Motor neuron (in vitro differentiated cells): Measurements from ENCODE around the gene VTI1A. TPM values are rescaled to one million over a fixed set of nuclear protein-coding genes. Genes with fewer than 3 reads are reported as not detected.
"Not testable (repeated sequence)": the region's sequence is repeated elsewhere in the genome, so short reads cannot be mapped to it uniquely, and the experiment has no call there.

Experiments used
- ATAC-seq, 8 experiments: fragments of 200-7000 bp; cut with Tn5 transposase; replicated peaks in 6 of 8; 2 replicates each; pipeline ENCODE4 v1.8.0; 2021; ENCODE audit warnings: mild to moderate bottlenecking in 8 of 8, moderate library complexity in 8 of 8
- H3K27ac ChIP-seq, 2 donors: fragments of 250-450 bp; sonication (Bioruptor Pico); 2 replicates each; pipeline ENCODE4 v1.9.0; 2021; ENCODE audit warnings: antibody characterized with exemption in 2 of 2, mild to moderate bottlenecking in 2 of 2, moderate library complexity in 1 of 2
- H3K4me1 ChIP-seq, 2 donors: fragments of 250-450 bp; sonication (Bioruptor Pico); replicated peaks in 1 of 2; 2 replicates each; pipeline ENCODE4 v1.6.1; 2021; ENCODE audit warnings: antibody characterized with exemption in 2 of 2, mild to moderate bottlenecking in 2 of 2, moderate library complexity in 1 of 2
- H3K4me3 ChIP-seq, 5 donors: fragments of 250-450 bp; sonication (Bioruptor Pico); 2 replicates each; pipeline ENCODE4 v1.9.0; 2021; ENCODE audit warnings: antibody characterized with exemption in 5 of 5, mild to moderate bottlenecking in 5 of 5, moderate library complexity in 4 of 5
- WGBS, 10 experiments: fragments of 450-650 bp; shearing (Covaris generic); methylation state at CpG; one replicate each; pipeline ENCODE4 v1.0.0; 2022; 5-methylcytosine and 5-hydroxymethylcytosine counted together
- in situ Hi-C, 9 experiments: fragments of 400-800 bp; cut with MboI; loops; one replicate each; pipeline ENCODE4 v1.15.0; 2021; ENCODE audit warnings: low sequenced_read_pairs in 9 of 9, low pct_unique_long_range_greater_than_20kb in 2 of 9; ENCODE audit not compliant: unreplicated experiment in 9 of 9
- total RNA-seq, 8 experiments: library from RNA; unstranded; fragments of 300-600 nt; gene quantifications; 2 replicates each; pipeline versions ENCODE4 v1.2.3 to v1.2.4, GENCODE V29; 2022

VTI1A gene
- total RNA-seq, 8 experiments from 2014 or later: 29.8 to 55.3 (median 42.6) TPM

DNA sequence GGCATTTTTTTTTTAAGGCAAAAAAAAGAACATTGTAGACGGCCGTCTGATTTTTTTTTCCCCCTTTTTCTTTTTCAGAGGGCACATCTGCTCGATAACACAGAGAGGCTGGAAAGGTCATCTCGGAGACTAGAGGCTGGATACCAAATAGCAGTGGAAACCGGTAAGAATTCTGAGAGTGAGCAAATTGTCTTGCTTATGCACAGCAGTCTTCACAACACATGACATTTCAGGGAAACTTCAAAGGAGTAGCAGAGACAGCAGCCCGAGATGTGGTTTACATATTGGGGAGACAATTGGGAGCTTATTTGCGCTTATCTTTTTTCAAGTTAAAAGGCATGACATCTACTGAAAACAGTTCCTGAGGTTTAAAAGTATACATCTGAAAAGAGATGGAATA lies 91.2 kb downstream of the VTI1A start:
- H3K27ac ChIP-seq: no peak overlapping the region
- no peak for ATAC-seq
- H3K4me3 ChIP-seq: no peak overlapping the region
- 56 to 100% (median 76%) methylated on average over 3 to 7 of the region's 7 CpGs for WGBS, 10 experiments
- in situ Hi-C loops: no loop called here
- peaks cover 5 to 8% of the 10 kb centered on the region in 2 donors for H3K4me1 ChIP-seq

DNA sequence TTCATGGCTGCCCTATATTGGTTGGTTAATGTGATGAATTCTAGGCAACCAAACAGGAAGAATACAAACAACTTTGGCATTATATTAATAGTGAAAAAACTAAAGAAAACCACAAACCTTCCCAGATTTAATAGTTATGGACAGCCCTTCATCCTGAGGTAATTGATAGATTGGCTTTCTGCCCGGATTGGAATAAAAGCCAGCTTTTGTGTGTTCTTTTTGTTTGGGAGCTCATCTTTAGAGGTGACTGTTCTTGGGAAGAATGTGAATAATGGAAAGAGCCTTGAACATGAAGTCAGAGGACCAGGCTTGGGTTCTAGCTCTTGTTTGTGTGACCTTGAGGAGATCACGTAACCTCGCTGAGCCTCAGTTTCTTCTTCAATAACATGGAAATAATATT lies 92.3 kb downstream of the VTI1A start:
- Histone ChIP-seq H3K4me3 (no peak overlapping the region), H3K4me1 (peaks cover 5 to 6% of the 10 kb centered on the region in 2 donors), H3K27ac (no peak overlapping the region)
- 76 to 100% (median 95%) methylated on average over 2 to 3 of the region's 3 CpGs; no CpG with 5 or more reads in 3 of the 10 experiments for WGBS, 10 experiments
- in situ Hi-C loops: no loop called here
- ATAC-seq: no peak

DNA sequence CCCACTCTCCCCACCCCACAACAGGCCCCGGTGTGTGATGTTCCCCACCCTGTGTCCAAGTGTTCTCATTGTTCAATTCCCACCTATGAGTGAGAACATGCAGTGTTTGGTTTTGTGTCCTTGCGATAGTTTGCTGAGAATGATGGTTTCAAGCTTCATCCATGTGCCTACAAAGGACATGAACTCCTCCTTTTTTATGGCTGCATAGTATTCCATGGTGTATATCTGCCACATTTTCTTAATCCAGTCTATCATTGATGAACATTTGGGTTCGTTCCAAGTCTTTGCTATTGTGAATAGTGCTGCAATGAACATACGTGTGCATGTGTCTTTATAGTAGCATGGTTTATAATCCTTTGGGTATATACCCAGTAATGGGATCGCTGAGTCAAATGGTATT lies 95.8 kb downstream of the VTI1A start:
- H3K4me3 ChIP-seq, H3K27ac ChIP-seq, in situ Hi-C loops, ATAC-seq, H3K4me1 ChIP-seq: not testable (repeated sequence)
- WGBS, 10 experiments: 100% methylated on average over 1 of the region's 5 CpGs; no CpG with 5 or more reads in 8 of the 10 experiments

DNA sequence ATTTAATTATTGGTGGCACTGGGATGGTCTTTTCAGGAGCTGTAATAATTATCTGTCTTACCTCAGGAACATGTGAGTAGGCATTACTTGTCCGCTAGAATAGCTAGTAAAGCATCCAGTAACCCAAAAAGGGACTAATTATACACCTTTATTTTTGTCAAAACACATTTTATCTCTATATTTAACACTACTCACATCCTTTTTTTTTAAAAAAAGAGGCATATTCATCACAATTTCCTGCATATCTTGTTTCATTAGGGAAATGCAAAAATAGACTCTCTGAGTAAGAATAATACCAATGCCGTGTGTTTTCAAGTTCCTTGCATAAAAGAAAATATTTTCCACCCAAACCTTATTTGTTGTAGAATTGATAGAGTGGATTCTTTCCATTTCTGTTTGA lies 99.5 kb downstream of the VTI1A start:
- ATAC-seq: peak in 2 of 8 experiments; percentile 58 to 66
- in situ Hi-C loops: no loop called here
- no peaks in the 10 kb centered on the region for H3K4me1 ChIP-seq
- no peak overlapping the region for H3K4me3 ChIP-seq
- H3K27ac ChIP-seq: no peak overlapping the region
- 0 to 100% (median 94%) methylated on average over 1 to 2 of the region's 2 CpGs for WGBS, 10 experiments

DNA sequence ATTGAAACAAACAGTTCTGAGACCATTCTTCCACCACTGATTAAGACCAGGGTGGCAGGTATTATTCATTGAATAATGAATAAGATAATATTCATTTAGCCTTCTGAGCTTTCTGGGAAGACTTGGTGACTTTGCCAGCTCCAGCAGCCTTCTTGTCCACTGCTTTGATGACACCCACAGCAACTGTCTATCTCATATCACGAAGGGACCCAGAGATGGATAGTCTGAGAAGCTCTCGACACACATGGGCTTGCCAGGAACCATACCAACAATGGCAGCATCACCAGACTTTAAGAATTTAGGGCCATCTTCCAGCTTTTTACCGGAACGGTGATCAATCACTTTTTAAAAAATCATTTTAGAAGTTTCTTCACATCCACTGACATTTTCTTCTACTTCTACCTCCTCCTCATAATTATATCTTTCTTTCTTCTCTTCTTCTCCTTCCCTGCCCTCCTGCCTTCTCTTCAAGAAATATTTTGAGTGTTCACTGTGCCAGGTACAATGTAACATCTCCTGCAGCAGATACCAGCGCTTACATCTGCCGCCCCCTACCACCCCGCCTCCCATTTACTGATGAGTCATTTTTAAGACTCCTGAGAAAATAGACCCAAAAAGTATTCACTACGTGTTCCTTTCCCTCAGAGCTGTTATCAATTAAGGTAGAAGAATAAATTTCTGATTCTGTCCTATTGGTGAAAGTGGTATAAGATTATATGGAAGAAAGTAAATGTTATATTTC lies 101.7 kb downstream of the VTI1A start:
- WGBS, 10 experiments: 87 to 100% (median 92%) methylated on average over 4 to 8 of the region's 8 CpGs
- Histone ChIP-seq H3K4me1 (no peaks in the 10 kb centered on the region), H3K27ac (no peak overlapping the region), H3K4me3 (no peak overlapping the region)
- in situ Hi-C loops: no loop called here
- ATAC-seq: no peak

DNA sequence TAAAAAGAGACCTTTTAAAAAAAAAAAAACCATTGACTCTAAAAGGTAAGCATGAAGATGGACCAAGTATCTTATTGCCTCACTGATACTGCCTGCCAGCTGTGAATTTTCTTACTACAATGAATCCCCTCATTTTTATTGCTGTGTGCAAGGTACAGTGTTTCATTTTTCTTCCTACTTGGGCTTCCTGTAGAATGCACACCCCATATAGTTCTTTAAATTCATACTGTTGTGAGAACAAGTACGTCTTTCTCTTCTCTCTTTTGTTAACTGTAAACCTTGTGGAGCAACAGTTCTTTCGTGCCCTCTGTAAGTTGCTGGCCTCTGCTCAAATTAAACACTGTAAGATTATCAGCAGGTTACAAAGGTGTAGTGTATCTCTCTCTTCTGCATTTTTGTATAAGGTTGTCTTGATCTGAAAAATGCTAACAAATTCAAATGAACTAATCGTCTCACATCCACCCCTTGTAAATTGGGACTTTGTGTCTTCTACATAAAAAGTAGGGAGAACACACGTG lies 105.6 kb downstream of the VTI1A start:
- H3K4me3 ChIP-seq: no peak overlapping the region
- no peak overlapping the region for H3K27ac ChIP-seq
- 53 to 100% (median 95%) methylated on average over 2 to 4 of the region's 4 CpGs; no CpG with 5 or more reads in 1 of the 10 experiments for WGBS, 10 experiments
- no peaks in the 10 kb centered on the region for H3K4me1 ChIP-seq
- in situ Hi-C loops: loop anchor here in 2 of 9 experiments (25.0 kb wide), 2 partner anchors 560 to 835 kb away; no protein-coding TSS in a partner anchor
- ATAC-seq: no peak

DNA sequence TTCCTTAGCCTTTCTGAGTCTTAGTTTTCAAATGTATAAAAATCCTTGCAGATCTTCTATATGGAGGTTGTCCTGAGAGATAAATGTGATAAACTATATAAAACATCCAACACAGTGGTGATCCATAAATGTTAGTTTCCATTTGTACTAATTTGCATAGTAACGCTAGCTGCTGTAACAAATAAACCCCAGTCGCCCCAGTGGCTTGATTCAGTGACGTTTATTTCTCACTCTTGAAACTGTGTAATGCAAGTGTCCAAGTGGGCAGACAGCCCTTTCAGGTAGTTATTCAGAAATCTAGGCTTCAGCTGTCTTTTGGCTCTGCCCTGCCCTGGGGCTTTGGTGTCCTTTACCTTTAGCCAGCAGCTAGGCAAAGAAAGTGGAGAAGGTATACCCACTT lies 106.3 kb downstream of the VTI1A start:
- Histone ChIP-seq H3K4me1 (no peaks in the 10 kb centered on the region), H3K4me3 (no peak overlapping the region), H3K27ac (no peak overlapping the region)
- WGBS, 10 experiments: 60 to 100% (median 95%) methylated on average over 1 to 3 of the region's 3 CpGs; no CpG with 5 or more reads in 3 of the 10 experiments
- in situ Hi-C loops: loop anchor here in 2 of 9 experiments (25.0 kb wide), 2 partner anchors 559 to 834 kb away; no protein-coding TSS in a partner anchor
- no peak for ATAC-seq

DNA sequence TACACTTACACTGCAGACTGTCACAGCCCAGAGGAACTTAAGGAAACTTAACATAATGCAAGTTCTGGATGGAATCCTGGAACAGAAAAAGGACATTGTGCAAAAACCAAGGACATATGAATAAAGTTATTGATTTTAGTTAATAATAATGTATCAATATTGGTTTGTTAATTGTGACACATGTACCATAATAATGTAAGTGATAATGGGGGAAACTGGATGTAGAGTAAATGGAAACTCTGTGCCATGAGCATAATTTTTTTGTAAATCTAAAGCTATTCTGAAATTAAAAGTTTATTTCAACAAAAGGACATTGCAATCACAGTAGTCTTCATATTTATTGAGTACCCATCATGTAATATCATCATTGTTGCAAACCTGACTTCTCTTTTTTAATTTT lies 107.2 kb downstream of the VTI1A start:
- no peak for ATAC-seq
- in situ Hi-C loops: loop anchor here in 2 of 9 experiments (25.0 kb wide), 2 partner anchors 558 to 833 kb away; no protein-coding TSS in a partner anchor
- Histone ChIP-seq H3K27ac (no peak overlapping the region), H3K4me3 (no peak overlapping the region), H3K4me1 (no peaks in the 10 kb centered on the region)

DNA sequence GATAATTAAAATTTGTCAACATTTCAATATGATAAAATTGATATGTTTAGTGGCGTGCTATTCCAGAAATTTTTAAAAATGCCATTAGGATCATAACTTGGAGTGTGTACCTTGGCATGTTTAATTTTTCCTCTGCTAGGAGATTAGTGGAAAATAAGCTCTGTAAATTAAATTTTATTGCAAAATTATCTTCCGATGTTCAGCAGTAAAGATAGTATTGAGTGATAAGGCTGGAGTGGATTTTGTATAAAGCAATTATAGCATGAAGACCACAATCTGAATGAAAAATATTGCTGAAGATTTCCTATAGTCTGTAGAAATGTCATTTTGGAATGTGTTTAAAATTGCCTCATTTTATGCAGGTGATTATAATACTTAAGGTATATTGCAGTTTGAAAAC lies 110.2 kb downstream of the VTI1A start:
- 80 to 100% (median 95%) methylated on average over 1 to 2 of the region's 2 CpGs; no CpG with 5 or more reads in 1 of the 10 experiments for WGBS, 10 experiments
- ATAC-seq: no peak
- in situ Hi-C loops: loop anchor here in 2 of 9 experiments (25.0 kb wide), 2 partner anchors 555 to 830 kb away; no protein-coding TSS in a partner anchor

DNA sequence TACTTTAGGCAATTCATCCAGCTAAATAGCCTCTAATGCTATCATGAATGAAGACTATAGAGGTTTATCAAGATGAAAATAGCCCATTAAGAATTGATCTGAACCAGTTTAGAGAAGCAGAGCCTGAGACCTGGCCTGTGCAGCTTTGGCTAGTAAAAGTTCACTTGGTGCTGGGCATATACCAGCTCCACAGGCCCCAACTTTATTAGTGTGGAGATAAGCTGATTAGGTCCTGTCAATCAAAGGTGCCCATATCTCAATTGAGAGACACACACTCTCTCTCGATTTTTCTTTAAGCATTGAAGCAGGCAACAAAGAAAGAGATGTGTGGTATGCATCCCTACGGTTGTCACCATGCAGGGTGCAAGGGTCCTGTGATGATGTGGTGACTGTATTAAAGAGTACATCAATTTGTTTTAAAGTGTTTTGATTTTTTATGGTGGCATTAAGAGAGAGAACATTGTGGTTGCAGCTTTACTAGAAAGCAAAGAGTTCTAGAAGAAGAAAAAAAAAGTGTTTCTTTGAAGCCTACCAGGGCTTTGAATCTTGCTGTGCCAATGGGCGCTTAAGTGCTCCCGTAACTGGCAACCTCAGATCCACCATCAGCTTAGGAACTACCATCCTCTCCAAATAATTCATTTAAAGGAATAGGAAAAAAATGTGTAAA lies 111.6 kb downstream of the VTI1A start:
- Histone ChIP-seq H3K4me1 (peaks cover 5 to 9% of the 10 kb centered on the region in 2 donors), H3K27ac (no peak overlapping the region), H3K4me3 (no peak overlapping the region)
- 83 to 100% (median 100%) methylated on average over 2 to 3 of the region's 4 CpGs; no CpG with 5 or more reads in 1 of the 10 experiments for whole genome bisulfite sequencing, 10 experiments
- peak in 2 of 8 experiments; percentile 13 to 61 for ATAC-seq
- in situ Hi-C loops: loop anchor here in 2 of 9 experiments (25.0 kb wide), 2 partner anchors 554 to 829 kb away; no protein-coding TSS in a partner anchor

More for the DNA sequence above, 110.2 kb downstream of the VTI1A start:
- Histone ChIP-seq H3K27ac (no peak overlapping the region), H3K4me3 (no peak overlapping the region), H3K4me1 (no peaks in the 10 kb centered on the region)

DNA sequence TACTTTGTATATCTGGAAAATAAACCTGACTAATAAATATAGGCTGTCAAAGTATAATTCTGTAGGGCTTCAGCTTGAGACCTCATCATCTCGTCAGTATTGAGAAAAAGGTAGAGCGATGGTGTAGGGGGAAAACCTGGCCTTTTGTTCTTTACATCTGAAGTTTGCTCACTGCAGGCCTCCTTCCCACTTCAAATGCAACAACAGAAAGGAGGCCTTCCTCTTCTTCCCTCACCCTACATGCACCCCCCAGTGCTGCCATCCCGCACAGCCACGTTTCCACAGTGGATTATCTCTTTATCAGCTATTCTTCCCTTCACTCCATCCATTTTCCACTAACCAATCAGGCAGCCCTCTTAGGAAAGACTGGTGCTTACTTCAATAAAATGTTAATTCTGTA lies 112.3 kb downstream of the VTI1A start:
- ATAC-seq: no peak
- in situ Hi-C loops: loop anchor here in 2 of 9 experiments (25.0 kb wide), 2 partner anchors 553 to 828 kb away; no protein-coding TSS in a partner anchor

DNA sequence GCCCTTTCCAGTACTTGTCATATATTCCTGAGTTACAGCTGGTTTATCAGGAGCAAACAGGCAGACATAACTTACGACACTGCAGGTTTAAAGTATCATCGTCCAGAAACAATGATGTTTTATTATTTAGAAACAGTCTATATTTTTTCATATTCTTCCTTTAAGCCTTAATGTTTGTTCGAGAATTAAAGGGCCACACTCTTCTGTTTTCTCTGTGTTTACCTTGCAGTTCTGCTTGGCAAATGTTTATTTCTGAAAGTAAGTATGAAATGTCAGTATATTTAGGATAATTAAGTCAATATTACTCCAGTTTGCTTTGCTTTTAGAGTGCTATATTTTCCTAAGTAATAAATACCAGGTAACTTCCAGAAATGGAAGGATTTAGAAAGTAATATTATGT lies 115.1 kb downstream of the VTI1A start:
- no peak for ATAC-seq
- in situ Hi-C loops: loop anchor here in 2 of 9 experiments (25.0 kb wide), 2 partner anchors 550 to 825 kb away; no protein-coding TSS in a partner anchor
- Histone ChIP-seq H3K4me3 (no peak overlapping the region), H3K4me1 (peaks cover 5 to 9% of the 10 kb centered on the region in 2 donors), H3K27ac (no peak overlapping the region)
- WGBS, 10 experiments: 79 to 97% (median 91%) methylated on average over 2 to 3 of the region's 3 CpGs

More for the DNA sequence above, 112.3 kb downstream of the VTI1A start:
- WGBS, 10 experiments: 57 to 100% (median 79%) methylated on average over 2 to 4 of the region's 4 CpGs; no CpG with 5 or more reads in 2 of the 10 experiments
- Histone ChIP-seq H3K4me3 (no peak overlapping the region), H3K27ac (no peak overlapping the region), H3K4me1 (peaks cover 5 to 9% of the 10 kb centered on the region in 2 donors)
